Activated CD4-positive, alpha-beta T cell treated with anti-CD3 and anti-CD28 coated beads for 24 hours (primary cell): Measurements from ENCODE around the gene KRT9.
"Not testable (repeated sequence)": the region's sequence is repeated elsewhere in the genome, so short reads cannot be mapped to it uniquely, and the experiment has no call there.

ENCODE experiments used
- DNase-seq, 2 donors: peaks; one replicate each; pipeline ENCODE4 v3.0.0-alpha.2; 2020; ENCODE audit warnings: low read depth in 2 of 2

KRT9 gene

DNA sequence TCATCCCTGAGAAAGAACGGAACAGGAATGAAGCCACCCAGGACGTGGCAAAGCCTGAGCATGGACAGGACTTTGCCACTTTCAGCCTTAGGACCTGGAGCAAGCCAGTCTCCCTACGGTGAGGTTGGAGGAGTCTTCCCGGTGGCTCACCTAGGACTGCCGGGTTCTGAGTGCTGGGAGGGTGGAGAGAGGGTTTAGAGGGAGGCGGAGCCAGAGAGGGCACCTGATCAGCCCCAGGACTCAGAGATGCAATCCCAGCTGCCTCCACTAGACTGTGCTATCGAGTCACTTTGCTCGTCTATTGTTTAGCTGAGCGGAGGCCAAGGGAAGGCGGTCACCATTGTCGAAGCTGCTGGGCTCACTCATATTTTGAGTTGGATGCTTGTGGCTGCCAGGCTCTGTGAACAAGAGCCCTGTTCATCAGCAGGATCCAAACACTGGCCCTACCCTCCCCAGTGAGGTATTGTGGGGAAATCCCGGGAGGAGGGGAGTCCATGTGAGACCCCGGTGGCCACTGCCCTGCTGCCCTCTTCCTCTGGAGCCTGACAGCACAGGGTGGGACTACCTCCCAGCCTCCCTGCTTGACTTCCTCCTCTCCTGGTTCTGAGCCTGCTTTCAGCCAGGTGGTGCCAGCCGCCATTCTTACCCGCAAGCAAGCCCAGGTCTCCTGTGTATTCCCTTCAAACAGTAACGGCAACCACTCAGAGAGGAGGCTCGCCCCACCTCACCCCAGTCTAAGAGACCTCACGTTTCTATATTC, 7.8 kb upstream of the KRT9 start:
- peak; percentile 36 to 71 for DNase-seq

DNA sequence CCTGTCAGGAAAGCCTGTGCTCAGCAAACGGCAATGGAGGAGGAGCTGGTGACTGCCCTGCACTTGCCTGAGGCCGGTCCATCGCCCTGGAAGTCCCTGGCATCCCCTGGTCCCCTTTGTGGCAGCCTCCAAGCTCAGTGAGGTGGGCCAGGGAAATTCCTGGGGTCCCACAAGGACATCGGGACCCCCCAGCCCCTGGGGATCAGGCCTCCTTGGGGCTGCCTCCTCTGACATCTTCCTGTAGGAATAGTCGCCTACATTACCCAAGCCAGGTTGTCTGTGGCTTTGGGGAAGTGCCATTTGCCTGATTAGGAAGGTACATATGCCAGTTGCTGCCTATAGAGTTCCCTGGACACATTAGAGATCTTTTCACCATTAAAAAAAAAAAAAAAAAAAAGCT, 7.1 kb upstream of the KRT9 start:
- DNase-seq = no peak

DNA sequence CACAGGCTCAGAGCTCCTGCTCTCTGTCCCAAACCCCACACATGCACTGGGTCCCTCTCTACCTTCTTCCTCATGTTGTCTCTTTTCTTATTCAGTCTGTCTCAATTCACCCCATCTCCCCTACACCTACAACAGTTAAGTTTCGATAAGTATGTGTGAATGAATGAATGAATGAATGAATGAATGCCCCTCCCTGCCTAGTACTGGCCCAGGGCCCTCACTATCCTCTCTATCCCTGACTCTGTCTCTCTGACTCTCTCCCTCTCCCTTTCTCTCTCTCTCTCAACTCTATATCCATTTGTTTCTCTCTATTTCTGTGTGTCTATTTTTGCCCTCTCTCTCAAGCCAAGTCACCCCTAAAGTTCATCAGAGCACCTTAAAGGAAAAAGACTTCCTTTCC, 6.7 kb upstream of the KRT9 start:
- no peak for DNase-seq

DNA sequence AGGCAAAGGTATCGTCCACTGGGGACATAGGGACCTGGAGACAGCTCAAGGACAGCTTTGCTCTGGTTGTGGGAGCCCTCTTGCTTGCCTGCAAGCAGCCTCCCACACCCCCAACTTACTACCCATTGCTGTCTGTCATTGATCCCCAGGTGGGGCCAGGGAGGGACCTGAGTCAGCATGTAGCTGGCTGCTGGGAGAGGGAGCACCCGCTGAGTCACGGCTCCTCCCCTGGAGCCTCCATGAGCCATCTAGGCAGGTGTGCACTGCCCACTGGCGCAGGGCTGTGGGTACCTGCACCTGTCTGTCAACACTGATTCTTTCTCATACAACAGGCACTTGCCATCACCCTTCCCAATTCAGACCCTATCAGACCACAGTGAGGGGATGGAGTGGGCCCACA, 4.9 kb upstream of the KRT9 start:
- not testable (repeated sequence) for DNase-seq

DNA sequence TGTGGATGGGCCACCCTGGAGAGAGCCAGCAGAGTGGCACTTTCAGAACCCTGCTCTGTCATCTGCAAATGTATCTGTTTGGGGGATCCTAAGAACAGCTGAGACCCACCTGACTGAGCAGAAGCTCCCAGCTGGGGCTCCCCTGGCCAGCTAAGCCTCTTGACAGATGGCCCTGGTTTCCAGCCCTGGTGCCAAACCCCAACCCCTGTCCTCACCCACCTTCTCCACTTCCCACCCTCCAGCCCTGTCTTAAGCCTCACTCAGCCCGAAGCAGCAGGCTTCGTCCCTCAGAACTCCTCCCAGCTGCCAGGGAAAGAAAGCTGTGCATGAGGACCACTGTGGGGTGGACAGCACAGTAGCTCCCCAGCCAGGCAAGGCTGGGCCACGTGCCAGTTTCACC, 3.5 kb upstream of the KRT9 start:
- DNase-seq = no peak

DNA sequence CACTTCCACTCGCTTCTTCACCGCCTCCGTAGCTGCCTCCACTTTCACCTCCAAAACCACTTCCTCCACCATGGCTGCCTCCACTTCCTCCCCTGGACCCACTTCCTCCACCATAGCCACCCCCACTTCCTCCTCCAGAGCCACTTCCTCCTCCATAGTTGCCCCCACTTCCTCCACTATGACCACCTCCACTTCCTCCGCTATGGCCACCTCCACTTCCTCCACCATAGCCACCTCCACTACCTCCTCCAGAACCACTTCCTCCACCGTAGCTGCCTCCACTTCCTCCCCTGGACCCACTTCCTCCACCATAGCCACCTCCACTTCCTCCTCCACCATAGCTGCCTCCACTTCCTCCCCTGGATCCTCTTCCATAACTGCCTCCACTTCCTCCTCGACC, 4.5 kb downstream of the KRT9 start:
- DNase-seq = no peak

DNA sequence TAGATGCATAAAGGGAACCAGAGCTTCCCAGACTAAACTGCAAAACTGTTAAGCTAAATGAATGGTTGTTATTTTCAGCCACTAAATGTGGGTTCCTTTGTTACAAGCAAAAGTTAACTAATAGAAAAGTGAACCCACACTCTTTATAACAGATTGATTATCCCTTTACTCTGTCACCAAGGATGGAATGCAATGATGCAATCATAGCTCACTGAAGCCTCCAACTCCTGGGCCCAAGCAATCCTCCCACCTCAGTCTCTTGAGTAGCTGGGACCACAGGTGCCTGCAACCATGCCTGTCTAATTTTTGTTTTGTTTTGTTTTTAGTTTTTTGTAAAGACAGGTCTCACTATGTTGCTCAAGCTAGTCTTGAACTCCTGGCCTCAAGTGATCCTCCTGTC, 6.5 kb downstream of the KRT9 start:
- no peak for DNase-seq

DNA sequence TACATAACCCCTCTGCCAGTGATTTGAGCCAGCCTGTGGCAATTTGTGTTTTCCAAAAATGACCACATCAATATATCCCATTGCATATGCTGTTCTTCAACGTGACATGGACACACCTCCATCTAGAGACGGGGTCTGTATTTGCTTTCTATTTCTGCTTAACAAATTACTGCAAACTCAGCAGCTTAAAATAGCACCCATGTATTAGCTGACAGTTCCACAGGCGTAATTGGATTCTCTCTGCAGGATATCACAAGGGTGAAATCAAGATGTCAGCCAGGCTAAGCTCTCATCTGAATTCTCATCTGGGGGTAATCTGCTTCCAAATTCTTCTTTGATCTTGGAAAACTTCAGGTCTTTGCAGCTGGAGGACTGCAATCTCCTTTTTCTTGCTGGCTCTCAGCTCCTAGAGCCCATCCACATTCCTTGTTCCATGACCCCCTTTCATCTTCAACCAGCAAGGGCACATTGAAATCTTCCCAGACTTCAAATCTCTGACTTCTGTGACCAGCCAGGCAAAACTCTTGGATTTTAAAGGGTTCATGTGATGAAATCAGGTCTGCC, 8.2 kb downstream of the KRT9 start:
- no peak for DNase-seq

DNA sequence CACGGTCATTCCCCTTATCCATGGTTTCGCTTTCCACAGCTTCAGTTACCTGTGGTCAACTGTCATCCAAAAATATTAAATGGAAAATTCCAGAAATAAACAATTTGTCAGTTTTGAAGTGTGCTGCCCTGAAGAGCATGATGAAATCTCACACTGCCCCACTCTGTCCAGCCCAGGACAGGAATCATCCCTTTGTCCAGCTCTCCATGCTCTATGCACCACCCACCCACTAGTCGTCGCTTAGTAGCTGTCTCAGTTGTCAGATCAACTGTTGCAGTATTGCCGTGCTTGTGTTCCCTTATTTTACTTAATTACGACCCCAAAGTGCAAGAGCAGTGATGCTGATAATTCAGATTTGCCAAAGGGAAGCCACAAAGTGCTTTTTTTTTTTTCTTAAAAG, 10.3 kb downstream of the KRT9 start:
- no peak for DNase-seq

DNA sequence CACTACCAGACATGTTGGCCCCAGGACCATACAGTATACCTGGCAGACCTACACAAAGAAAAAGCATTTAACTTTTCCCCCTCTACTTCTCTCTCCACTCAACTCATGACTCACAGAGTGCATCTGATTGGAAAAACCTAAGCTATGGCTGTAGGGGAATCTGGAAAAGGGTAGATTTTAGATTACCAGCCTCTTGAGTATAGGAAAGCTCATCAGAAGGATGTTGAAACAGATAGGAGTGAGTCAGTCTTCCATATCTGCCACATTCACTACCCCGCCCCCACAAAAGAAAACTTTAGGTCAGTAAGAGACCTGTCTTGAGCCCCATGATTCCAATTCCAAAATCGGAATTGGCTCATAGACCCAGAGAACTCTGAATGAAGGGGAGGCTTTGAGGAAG, 12.3 kb downstream of the KRT9 start:
- no peak for DNase-seq

DNA sequence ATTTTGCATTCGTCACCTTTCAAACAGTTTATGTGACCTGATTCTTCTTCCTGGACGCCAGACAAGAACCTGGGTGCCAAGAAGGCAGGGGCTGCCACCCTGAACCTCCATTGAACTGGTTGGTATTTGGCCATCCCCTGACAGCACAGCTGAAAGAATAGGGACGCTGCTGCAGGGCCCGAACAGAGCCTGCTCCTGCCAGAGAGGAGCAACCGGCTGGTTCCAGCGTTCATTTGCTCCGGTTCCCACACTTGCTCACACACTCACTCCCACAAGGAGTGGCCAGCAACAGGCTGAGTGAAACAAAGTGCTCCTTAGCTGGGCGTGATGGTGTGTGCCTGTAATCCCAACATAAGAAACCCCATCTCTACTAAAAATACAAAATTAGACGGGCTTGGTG, 14.9 kb downstream of the KRT9 start:
- no peak for DNase-seq

DNA sequence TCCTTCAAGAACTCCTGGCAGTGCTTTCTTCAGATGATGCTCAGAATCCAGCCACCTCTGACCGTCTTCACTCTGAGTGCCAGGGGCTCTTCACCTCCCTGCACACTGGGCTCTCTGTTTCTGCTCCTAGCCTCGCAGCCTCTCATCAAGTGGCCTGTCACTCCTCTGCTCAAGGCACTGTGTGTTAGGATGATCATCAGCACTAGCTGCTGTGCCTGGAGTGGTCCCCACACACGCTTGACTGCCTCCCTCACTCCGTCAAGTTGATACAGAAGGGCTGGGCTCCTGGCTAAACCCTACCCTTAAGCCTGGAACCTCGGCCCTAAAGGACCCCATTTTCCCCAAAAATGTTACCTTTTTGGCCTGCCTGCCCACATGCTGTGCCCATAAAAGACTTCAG, 15.6 kb downstream of the KRT9 start:
- DNase-seq = no peak

DNA sequence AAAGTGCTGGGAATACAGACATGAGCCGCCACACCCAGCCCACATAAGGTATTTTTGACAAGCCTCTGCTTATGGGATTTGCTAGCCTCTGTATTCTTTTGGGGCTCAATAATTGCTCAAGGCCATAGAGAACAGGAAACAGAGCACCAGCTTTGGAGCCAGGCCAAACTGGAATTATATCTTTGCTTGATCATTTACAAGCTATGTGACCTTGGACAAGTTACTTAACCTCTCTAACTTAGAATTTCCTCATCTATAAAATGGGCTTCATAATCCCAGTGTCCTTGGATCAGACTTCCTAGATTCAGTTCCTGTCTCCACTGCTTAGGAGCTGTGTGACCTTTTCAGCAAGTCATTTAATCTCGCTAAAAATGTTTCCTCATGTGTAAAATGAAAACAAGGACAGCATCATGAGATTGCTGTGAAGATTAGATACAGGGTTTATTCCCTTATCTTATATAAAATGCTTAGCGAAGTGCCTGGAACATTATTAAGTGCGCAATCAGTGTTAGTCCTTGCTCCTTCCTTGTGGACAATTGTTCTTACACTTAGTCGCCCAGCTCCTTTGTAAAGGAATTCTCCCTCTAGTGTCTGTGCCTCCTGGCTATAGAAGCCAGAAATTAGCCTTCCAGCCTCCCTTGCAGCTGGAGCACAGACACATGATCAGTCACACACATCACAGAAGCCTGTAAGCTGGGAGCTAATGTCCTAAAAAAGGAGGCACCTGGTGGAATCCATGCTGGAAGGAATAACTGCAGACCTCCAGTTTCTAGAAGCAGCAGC, 16.6 kb downstream of the KRT9 start:
- DNase-seq = no peak

DNA sequence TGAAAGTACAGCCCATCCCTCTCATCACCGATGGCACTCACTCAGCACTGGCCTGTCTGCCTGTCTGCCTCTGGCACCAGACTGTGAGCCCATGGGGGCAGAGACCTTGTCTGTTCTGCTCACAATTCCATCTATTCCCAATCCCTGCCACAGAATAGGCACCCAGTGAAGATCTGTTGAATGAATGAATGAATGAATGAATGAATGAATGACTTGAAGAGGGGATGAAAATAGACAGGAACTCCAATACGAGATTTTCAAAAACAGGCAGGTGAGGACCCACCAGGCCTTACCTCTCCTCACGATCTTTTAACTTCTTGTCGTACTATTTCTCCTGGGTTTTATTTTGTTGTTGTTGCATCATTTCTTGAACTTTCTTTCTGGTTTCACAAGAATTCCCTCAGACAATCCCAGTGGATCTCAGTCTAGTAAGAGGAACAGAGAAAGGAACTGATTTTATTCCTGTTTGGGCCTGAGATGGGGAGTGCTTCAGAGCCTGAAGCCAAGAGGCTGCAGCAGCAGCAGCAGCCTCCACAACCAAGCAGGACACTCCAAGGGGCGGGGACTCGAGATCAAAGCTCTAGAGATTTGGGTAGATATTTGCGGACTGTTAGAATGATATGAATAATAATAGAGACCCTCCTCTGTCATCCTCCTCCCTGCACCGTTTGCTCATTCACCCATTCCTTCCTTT, 17.7 kb downstream of the KRT9 start:
- DNase-seq = no peak

DNA sequence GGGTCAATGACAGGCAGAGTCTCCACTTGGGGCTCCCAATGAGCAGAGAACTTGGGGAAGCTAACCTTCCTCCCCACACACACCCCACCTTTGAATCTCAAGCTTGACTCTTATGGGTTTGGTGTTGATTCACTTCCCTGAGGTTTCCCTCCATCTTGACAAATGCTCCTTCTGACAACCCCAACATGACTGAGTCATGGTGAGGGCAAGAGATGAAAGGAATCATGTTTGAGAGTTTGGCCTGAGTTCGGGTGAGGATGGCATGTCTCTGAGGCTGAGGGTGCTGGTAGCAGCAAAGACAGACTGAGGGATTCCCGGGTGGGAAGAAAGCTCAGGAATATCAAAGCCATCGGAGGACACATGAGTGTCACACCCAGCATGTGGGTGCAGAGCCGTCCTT, 18.7 kb downstream of the KRT9 start:
- no peak for DNase-seq

DNA sequence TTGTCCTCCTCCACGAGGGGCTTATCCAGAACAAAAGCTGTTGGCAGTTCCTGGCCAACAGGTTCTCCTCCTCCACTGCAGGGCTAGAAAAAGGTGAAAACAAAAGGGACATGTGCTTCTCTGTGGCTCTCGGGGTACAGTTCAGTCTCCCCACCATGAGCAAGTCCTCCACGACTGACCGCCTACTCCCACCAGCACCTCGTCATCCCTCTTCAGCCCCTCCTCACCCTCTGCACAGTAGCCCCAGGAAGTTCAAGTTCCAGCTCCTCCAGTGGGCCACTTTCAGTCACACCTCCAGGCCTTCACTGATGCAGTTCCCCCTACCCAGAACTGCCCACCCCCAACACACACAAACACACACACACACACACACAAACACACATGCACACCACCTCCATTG, 19.4 kb downstream of the KRT9 start:
- no peak for DNase-seq

DNA sequence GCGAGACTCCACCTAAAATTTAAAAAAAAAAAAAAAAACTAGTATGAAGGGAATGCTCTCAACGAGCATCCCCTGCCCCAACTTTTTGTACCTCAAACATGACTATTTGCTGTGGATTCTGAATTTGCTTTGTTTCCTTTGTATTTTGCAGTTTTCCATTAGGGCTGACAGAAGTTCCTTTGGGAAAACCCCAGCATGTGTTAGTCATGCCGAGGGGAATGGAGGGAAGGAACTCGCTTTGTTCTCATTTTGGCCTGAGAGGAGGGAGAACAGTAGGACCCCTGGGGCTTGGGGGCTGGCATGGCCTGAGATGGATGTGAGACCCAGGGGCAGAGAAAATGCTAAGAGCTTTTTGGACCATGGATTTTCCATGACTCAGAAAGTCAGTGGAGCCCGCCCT, 20.5 kb downstream of the KRT9 start:
- DNase-seq = no peak

DNA sequence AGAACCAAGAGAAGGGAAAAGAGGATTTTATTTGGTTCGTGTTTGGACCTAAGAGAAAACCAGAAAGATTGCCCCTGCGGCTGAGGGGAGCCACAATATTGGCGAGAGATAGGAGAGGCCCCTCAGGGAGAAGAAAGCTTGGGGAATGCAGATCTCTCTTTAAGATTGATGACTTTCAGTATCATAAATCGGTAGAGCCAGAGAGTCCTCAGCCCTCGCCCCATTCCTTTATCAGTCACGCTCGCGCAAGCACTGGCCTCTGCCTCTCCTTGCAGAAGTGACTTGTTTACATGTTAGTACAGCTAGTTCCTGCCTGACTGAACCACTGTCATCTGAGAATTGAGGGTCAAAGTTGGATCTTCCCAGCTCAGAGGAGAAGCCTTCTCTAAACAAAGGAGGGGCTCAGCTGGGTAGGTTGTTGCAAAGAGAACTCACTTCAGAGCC, 22.2 kb downstream of the KRT9 start:
- DNase-seq = no peak

DNA sequence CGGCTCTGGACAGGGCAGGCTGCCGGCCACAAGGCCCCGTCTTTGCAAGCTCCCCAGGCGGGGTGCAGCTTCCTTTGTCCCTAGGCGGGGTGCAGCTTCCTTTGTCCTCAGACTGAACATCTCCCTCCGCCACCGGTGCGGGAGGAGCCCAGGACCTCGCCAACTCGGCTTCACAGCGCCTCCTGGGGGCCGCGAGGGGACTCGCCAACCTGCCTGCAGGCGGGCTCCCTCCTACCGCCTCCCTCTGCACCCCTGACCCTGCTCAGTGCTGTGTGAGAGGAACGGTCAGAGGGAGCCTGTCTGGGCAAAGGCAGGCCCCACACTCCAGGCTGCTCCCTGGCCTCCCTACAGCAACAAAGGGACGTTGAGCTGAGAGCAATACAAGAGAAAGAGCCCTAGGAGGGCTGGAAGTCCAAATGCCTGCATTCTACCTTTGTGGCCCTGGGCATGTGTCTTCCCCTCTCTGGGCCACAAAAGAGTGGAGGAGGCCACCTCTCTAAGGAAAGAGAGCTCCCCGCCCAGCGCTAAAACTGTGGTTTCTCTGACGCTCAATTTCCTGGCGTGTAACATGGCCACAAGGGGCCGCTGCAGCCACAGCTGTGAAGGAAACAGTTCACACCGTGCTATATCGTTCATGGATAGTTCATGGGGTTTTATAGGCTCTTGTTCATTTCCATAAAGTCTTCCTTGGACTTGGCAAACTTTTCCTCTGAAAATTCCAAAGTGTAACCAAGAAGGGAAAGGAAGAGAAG, 22.8 kb downstream of the KRT9 start:
- DNase-seq = peak; percentile 67 to 81

DNA sequence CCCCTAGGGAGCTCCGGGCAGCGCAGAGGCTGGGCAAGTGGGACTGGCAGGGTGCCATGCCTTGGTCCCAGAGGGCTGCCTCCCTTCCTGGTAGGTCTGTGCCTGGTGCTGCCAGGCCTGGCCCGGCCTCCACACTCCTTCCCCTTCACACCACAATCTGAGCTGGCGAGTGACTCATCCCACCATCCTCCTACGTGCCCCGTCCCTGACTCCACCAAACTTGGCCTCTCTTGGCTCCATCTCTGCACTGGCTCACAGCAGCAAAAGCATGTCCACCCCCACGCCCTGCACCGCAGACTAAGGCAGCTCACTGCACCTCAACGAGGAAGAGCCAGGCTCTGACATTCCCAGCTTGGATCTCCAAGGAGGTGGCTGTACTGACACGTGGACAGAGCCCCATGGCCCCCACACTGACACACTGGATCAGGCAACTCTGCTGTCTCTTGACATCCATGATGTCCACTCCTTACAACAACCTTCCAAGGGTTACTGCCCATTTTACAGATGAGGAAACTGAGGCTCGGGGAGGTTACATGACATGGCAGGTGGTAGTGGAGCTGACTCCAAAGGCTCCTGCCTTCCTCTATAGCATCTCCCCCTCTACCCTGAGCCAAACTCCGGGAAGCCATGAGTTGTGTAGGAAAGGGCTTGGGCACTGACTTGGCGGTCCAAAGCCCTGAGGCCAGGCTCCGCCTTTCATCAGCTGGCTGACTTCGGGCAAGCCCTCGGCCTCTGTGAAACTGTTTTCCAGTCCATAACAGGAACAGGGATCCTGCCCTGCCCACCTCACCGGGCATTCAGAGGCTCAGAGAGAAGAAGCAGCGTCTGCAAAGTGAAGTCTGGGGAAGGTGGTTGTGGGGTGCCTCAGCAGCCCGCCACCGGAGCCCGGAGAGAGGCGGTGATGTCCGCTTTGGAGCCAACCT, 23.7 kb downstream of the KRT9 start:
- DNase-seq = peak; percentile 42 to 65

DNA sequence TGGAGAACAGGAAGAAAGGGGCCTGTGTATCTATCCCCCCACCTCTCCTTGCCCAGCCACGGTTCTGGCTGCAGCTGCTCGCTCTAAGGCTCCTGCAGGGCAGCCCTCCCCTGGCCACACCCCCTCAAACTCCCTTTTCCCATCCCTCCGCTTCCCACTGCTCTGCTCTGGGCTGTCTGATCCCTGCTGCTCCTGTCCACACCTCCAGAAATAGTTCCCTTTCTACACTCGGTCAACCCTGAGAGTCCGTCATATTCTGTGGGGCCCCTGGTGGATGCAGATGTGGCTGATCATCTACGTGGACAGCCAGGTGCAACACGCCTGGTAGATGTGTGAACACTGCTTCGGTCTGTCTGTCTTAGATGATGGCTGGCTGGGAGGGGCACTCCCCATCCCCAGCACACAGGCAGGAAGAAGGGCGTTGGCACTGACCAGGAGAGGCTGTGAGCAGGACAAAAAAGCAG, 24.4 kb downstream of the KRT9 start:
- no peak for DNase-seq
